ENCODE measurements around the gene CCDC186.

GRCh38 chr10:114087255-114087654 lies 86.7 kb downstream of the CCDC186 start:
- no peak for TF ChIP-seq CTCF (IDR thresholded peaks at IDR 0.05)
- no peak for TF ChIP-seq POLR2A (IDR thresholded peaks at IDR 0.05)
- no peak for TF ChIP-seq EP300 (IDR thresholded peaks at IDR 0.05)
- TF ChIP-seq POLR2AphosphoS5 (IDR thresholded peaks at IDR 0.05): no peak

Measured in upper lobe of left lung (tissue), 4 donors.